ENCODE measurements around the gene HSF5. TPM values are rescaled to one million over a fixed set of nuclear protein-coding genes. Genes with fewer than 3 reads are reported as not detected.

Gene HSF5
- total RNA-seq, 1 experiment from 2014 or later: not detected

- TF ChIP-seq ATF3 (IDR thresholded peaks at IDR 0.05) (no peak), MAX (IDR thresholded peaks at IDR 0.05) (peak; percentile 95), SIN3A (IDR thresholded peaks at IDR 0.05; ENCODE audit: low read depth) (peak; percentile 100), ZNF274 (IDR thresholded peaks at IDR 0.05; ENCODE audit: low read depth, low read length) (no peak), SRF (IDR thresholded peaks at IDR 0.05; ENCODE audit: low read depth) (peak; percentile 85), CEBPB (IDR thresholded peaks at IDR 0.05; ENCODE audit: low read depth) (peak; percentile 99), POLR2A (IDR thresholded peaks at IDR 0.05; ENCODE audit: borderline replicate concordance, extremely low read depth, insufficient read depth, insufficient read length) (no peak), POLR2AphosphoS5 (IDR thresholded peaks at IDR 0.05; ENCODE audit: low read depth, low read length) (peak; percentile 97), RAD21 (IDR thresholded peaks at IDR 0.05; ENCODE audit: low read depth) (peak; percentile 56), ZBTB33 (IDR thresholded peaks at IDR 0.05; ENCODE audit: extremely low read depth, insufficient replicate concordance, low read length) (peak; percentile 91)
Measured at GRCh38 chr17:58391302-58391984, 96.8 kb downstream of the HSF5 start (continued).

- H3K27ac ChIP-seq (ENCODE audit: low read depth, low read length): peak overlapping the region; percentile 64
- DNase-seq (ENCODE audit: low read depth, low spot score) (no peak), ATAC-seq (peak; percentile 2; the same call in 1 of the 2 replicates)
- H3K9ac ChIP-seq (ENCODE audit: low read length): peak overlapping the region; percentile 11
- TF ChIP-seq ELF1 (IDR thresholded peaks at IDR 0.05; ENCODE audit: borderline replicate concordance, low read depth) (no peak), EGR1 (IDR thresholded peaks at IDR 0.05; ENCODE audit: low read depth) (no peak), FOSL1 (IDR thresholded peaks at IDR 0.05; ENCODE audit: low read depth) (no peak), EZH2 (IDR thresholded peaks at IDR 0.05) (no peak), YY1 (IDR thresholded peaks at IDR 0.05; ENCODE audit: extremely low read depth, insufficient replicate concordance, low read depth, low read length) (no peak), POLR2AphosphoS5 (IDR thresholded peaks at IDR 0.05; ENCODE audit: low read depth, low read length) (no peak), SIN3A (IDR thresholded peaks at IDR 0.05; ENCODE audit: low read depth) (no peak), EZH2phosphoT487 (IDR thresholded peaks at IDR 0.05; ENCODE audit: borderline replicate concordance) (no peak), ZFX (IDR thresholded peaks at IDR 0.05) (no peak), TCF7L2 (IDR thresholded peaks at IDR 0.05; ENCODE audit: borderline replicate concordance, extremely low read depth, insufficient read depth, insufficient read length) (no peak), CEBPB (IDR thresholded peaks at IDR 0.05; ENCODE audit: low read depth) (no peak), SP1 (IDR thresholded peaks at IDR 0.05; ENCODE audit: low read depth) (no peak)
- ChIA-PET CTCF (no interaction called here), POLR2A (interaction anchor here (1.1 to 2.4 kb wide), 3 partner anchors 10 to 35 kb away, joined by 4 to 17 read pairs (median 4); partner anchors contain the start of gene RNF43), RAD21 (ENCODE audit: low non-redundant PET in 1 of 2, low total read pairs in 2 of 2, uncharacterized antibody in 2 of 2, unreplicated experiment in 2 of 2) (interaction anchor here in 1 of 2 experiments (0.7 kb wide), 1 partner anchor 32 kb away, joined by 3 read pairs; no protein-coding TSS in a partner anchor)
- H2AFZ ChIP-seq (ENCODE audit: low read depth, low read length, poor library complexity, severe bottlenecking): no peak overlapping the region
- no peaks in the 10 kb centered on the region for H3K9me2 ChIP-seq (ENCODE audit: insufficient read depth)
- peak overlapping the region; percentile 70 for H3K4me2 ChIP-seq (ENCODE audit: low read length)
- intact Hi-C loops (cut with micrococcal nuclease): loop anchor here (1.0 kb wide), 1 partner anchor 39 kb away; the partner anchor contains the start of gene SUPT4H1
- peaks cover 89 to 100% of the 10 kb centered on the region in 2 experiments for H3K4me1 ChIP-seq (ENCODE audit: control insufficient read depth in 1 of 2, insufficient read depth in 2 of 2, low read length in 2 of 2)
- peaks cover 84% of the 10 kb centered on the region for H3K79me2 ChIP-seq (ENCODE audit: insufficient read depth, low read length)
- no TSS peak for BruUV-seq (replicated peaks)
- H3K4me3 ChIP-seq (replicated peaks in 1 of 2; ENCODE audit: low read depth in 1 of 2, low read length in 2 of 2): peak overlapping the region; percentile 3 to 27; a peak in 2 of 4 replicates
- no peaks in the 10 kb centered on the region for H3K9me3 ChIP-seq (ENCODE audit: control insufficient read depth in 1 of 2, insufficient read depth in 1 of 2, low read depth in 1 of 2, low read length in 2 of 2)
- H3K36me3 ChIP-seq (ENCODE audit: control insufficient read depth in 1 of 2, insufficient read depth in 2 of 2, low read length in 2 of 2): peaks cover 0 to 4% of the 10 kb centered on the region in 2 experiments; a peak in 2 of 4 replicates
- no peaks in the 10 kb centered on the region for H3K27me3 ChIP-seq (ENCODE audit: insufficient read depth, low read length)
- no peaks in the 10 kb centered on the region for H4K20me1 ChIP-seq (ENCODE audit: insufficient read depth)
Measured at GRCh38 chr17:58390884-58391283, 97.3 kb downstream of the HSF5 start.
